Measurements from ENCODE around the gene ALCAM.

The ALCAM gene

GRCh38 chr3:105495021-105495420 lies 128.3 kb downstream of the ALCAM start:
- no peak for DNase-seq (ENCODE audit: low spot score)

- no peak for DNase-seq (ENCODE audit: low spot score)
Measured at GRCh38 chr3:105496343-105496742, 129.6 kb downstream of the ALCAM start.

GRCh38 chr3:105497386-105497785 lies 130.7 kb downstream of the ALCAM start:
- no peak for DNase-seq (ENCODE audit: low spot score)

- no peak for DNase-seq (ENCODE audit: low spot score)
Measured at GRCh38 chr3:105499961-105500360, 133.3 kb downstream of the ALCAM start.

GRCh38 chr3:105502333-105502732 lies 135.6 kb downstream of the ALCAM start:
- no peak for DNase-seq (ENCODE audit: low spot score)

GRCh38 chr3:105503191-105503593 lies 136.5 kb downstream of the ALCAM start:
- no peak for DNase-seq (ENCODE audit: low spot score)

- no peak for DNase-seq (ENCODE audit: low spot score)
Measured at GRCh38 chr3:105504440-105504951, 137.8 kb downstream of the ALCAM start.

- no peak for DNase-seq (ENCODE audit: low spot score)
Measured at GRCh38 chr3:105505170-105505569, 138.5 kb downstream of the ALCAM start.

GRCh38 chr3:105511031-105511430 lies 144.3 kb downstream of the ALCAM start:
- DNase-seq (ENCODE audit: low spot score) = no peak

GRCh38 chr3:105512061-105512460 lies 145.4 kb downstream of the ALCAM start:
- DNase-seq (ENCODE audit: low spot score) = no peak

- DNase-seq (ENCODE audit: low spot score) = no peak
Measured at GRCh38 chr3:105513042-105513441, 146.3 kb downstream of the ALCAM start.

GRCh38 chr3:105513886-105514285 lies 147.2 kb downstream of the ALCAM start:
- no peak for DNase-seq (ENCODE audit: low spot score)

GRCh38 chr3:105515372-105515771 lies 148.7 kb downstream of the ALCAM start:
- no peak for DNase-seq (ENCODE audit: low spot score)

GRCh38 chr3:105516972-105517371 lies 150.3 kb downstream of the ALCAM start:
- DNase-seq (ENCODE audit: low spot score) = no peak

- DNase-seq (ENCODE audit: low spot score) = no peak
Measured at GRCh38 chr3:105518203-105518602, 151.5 kb downstream of the ALCAM start.

- DNase-seq (ENCODE audit: low spot score) = peak; percentile 37
Measured at GRCh38 chr3:105518806-105519418, 152.2 kb downstream of the ALCAM start.

GRCh38 chr3:105521770-105522169 lies 155.1 kb downstream of the ALCAM start:
- no peak for DNase-seq (ENCODE audit: low spot score)

GRCh38 chr3:105523501-105523900 lies 156.8 kb downstream of the ALCAM start:
- no peak for DNase-seq (ENCODE audit: low spot score)

GRCh38 chr3:105525531-105525930 lies 158.8 kb downstream of the ALCAM start:
- DNase-seq (ENCODE audit: low spot score) = no peak

GRCh38 chr3:105526360-105527111 lies 159.8 kb downstream of the ALCAM start:
- no peak for DNase-seq (ENCODE audit: low spot score)

GRCh38 chr3:105527535-105527934 lies 160.8 kb downstream of the ALCAM start:
- DNase-seq (ENCODE audit: low spot score) = no peak

- no peak for DNase-seq (ENCODE audit: low spot score)
Measured at GRCh38 chr3:105527949-105528348, 161.2 kb downstream of the ALCAM start.

GRCh38 chr3:105528955-105529354 lies 162.2 kb downstream of the ALCAM start:
- DNase-seq (ENCODE audit: low spot score) = no peak

GRCh38 chr3:105529456-105529855 lies 162.7 kb downstream of the ALCAM start:
- no peak for DNase-seq (ENCODE audit: low spot score)

Measured in germinal center (tissue), 1 donor.